HCT116 (cell line): ENCODE data around the gene MLEC. TPM values are rescaled to one million over a fixed set of nuclear protein-coding genes. Genes with fewer than 3 reads are reported as not detected.
A peak's percentile ranks its signal among the peaks of the same experiment; 100 is the strongest.

Source experiments
- ATAC-seq: fragments of 200-7000 bp; cut with Tn5 transposase; 2 replicates; pipeline ENCODE4 v1.9.1; 2020; ENCODE audit warnings: mild to moderate bottlenecking, moderate library complexity
- BruUV-seq: library from RNA; stranded (reverse); fragments of 400-500 nt; replicated peaks from 2 replicates; lab custom pipeline; 2021; lab: Mats Ljungman, UMichigan
- CTCF ChIA-PET: fragments of 300-600 bp; sonication (Branson Sonifier 250); formaldehyde crosslinking; loops from one replicate; lab custom pipeline; 2021; ENCODE audit warnings: antibody characterized with exemption; lab: Charles Lee
- POLR2A ChIA-PET: fragments of 300-600, 350-600 bp; sonication (Branson Sonifier 250); formaldehyde crosslinking; loops from one replicate; lab custom pipeline; 2021; ENCODE audit warnings: antibody characterized with exemption; lab: Charles Lee
- RAD21 ChIA-PET, 2 experiments: fragments of 300-600 bp; sonication (Branson Sonifier 250); formaldehyde crosslinking; loops; one replicate each; lab custom pipeline; 2023; ENCODE audit warnings: low total read pairs in 2 of 2; ENCODE audit not compliant: uncharacterized antibody in 2 of 2, unreplicated experiment in 2 of 2, low non-redundant PET in 1 of 2; lab: Charles Lee
- DNase-seq: peaks from one replicate; pipeline ENCODE4 v3.0.0-alpha.2; 2010; ENCODE audit warnings: low read depth, low spot score
- H2AFZ ChIP-seq: fragments of 200-600 bp; shearing (Covaris generic), sonication (generic); 2 replicates; pipeline ENCODE4 v1.6.1; 2017; ENCODE audit warnings: low read depth, mixed run types, mixed read lengths, antibody characterized with exemption, low read length; ENCODE audit not compliant: poor library complexity, severe bottlenecking
- H3K27ac ChIP-seq: 2 replicates; pipeline ENCODE4 v1.5.1; 2012; ENCODE audit warnings: low read depth, low read length
- H3K27me3 ChIP-seq: fragments of 200-600 bp; sonication (generic); 2 replicates; pipeline ENCODE4 v1.6.1; 2016; ENCODE audit warnings: mixed run types, low read length, mixed read lengths; ENCODE audit not compliant: insufficient read depth
- H3K36me3 ChIP-seq, 2 experiments: fragments of 200-500 bp in 1 of 2; fragments of 200-600 bp in 1 of 2; sonication (Bioruptor generic) in 1 of 2; sonication (generic) in 1 of 2; 2 replicates each; pipeline versions ENCODE4 v1.5.1 to v1.6.1; 2014 to 2016; ENCODE audit warnings: low read length in 2 of 2, inconsistent platforms in 1 of 2, mixed read lengths in 1 of 2, mixed run types in 1 of 2; ENCODE audit not compliant: insufficient read depth in 2 of 2, control insufficient read depth in 1 of 2
- H3K4me1 ChIP-seq, 2 experiments: fragments of 200-600 bp in 1 of 2; sonication (generic) in 1 of 2; 2 replicates each; pipeline versions ENCODE4 v1.5.1 to v1.6.1; 2012 to 2017; ENCODE audit warnings: low read length in 2 of 2, inconsistent platforms in 1 of 2, mild to moderate bottlenecking in 1 of 2, mixed read lengths in 1 of 2, mixed run types in 1 of 2, moderate library complexity in 1 of 2; ENCODE audit not compliant: insufficient read depth in 2 of 2, control insufficient read depth in 1 of 2
- H3K4me2 ChIP-seq: fragments of 200-600 bp; sonication (generic); 2 replicates; pipeline ENCODE4 v1.6.1; 2017; ENCODE audit warnings: mixed run types, low read length, mixed read lengths
- H3K4me3 ChIP-seq, 2 experiments: fragments of 200-600 bp in 1 of 2; sonication (generic) in 1 of 2; replicated peaks in 1 of 2; 2 replicates each; pipeline ENCODE4 v1.5.1; 2011 to 2016; ENCODE audit warnings: low read length in 2 of 2, control low read depth in 1 of 2, low read depth in 1 of 2, mild to moderate bottlenecking in 1 of 2, mixed read lengths in 1 of 2, mixed run types in 1 of 2
- H3K79me2 ChIP-seq: fragments of 200-600 bp; sonication (generic); 2 replicates; pipeline ENCODE4 v1.6.1; 2017; ENCODE audit warnings: mild to moderate bottlenecking, mixed run types, low read length, moderate library complexity, mixed read lengths; ENCODE audit not compliant: insufficient read depth
- H3K9ac ChIP-seq: fragments of 200-600 bp; sonication (generic); 2 replicates; pipeline ENCODE4 v1.6.1; 2016; ENCODE audit warnings: low read length, mixed read lengths
- H3K9me2 ChIP-seq: fragments of 200-600 bp; sonication (generic), shearing (Covaris generic); 2 replicates; pipeline ENCODE4 v1.6.1; 2017; ENCODE audit warnings: mixed run types, mild to moderate bottlenecking, moderate library complexity; ENCODE audit not compliant: insufficient read depth
- H3K9me3 ChIP-seq, 2 experiments: fragments of 200-500 bp in 1 of 2; fragments of 200-600 bp in 1 of 2; sonication (Bioruptor generic) in 1 of 2; sonication (generic) in 1 of 2; 2 replicates each; pipeline ENCODE4 v1.6.1; 2014 to 2017; ENCODE audit warnings: low read length in 2 of 2, mixed read lengths in 2 of 2, inconsistent platforms in 1 of 2, low read depth in 1 of 2, mild to moderate bottlenecking in 1 of 2, mixed run types in 1 of 2, moderate library complexity in 1 of 2; ENCODE audit not compliant: control insufficient read depth in 1 of 2, insufficient read depth in 1 of 2
- H4K20me1 ChIP-seq: fragments of 200-600 bp; sonication (generic), shearing (Covaris generic); 2 replicates; pipeline ENCODE4 v1.6.1; 2017; ENCODE audit warnings: mixed run types, mild to moderate bottlenecking, moderate library complexity; ENCODE audit not compliant: insufficient read depth
- CEBPB ChIP-seq: IDR thresholded peaks from 2 replicates; pipeline ENCODE4 v1.6.1; 2012; ENCODE audit warnings: low read depth
- ELF1 ChIP-seq: IDR thresholded peaks from 2 replicates; pipeline ENCODE4 v1.6.1; 2012; ENCODE audit warnings: low read depth, borderline replicate concordance
- MAX ChIP-seq: IDR thresholded peaks from 2 replicates; pipeline ENCODE4 v1.6.1; 2012
- POLR2AphosphoS5 ChIP-seq: IDR thresholded peaks from 2 replicates; pipeline ENCODE4 v1.6.1; 2011; ENCODE audit warnings: mild to moderate bottlenecking, low read depth, low read length, moderate library complexity
- RAD21 ChIP-seq: IDR thresholded peaks from 2 replicates; pipeline ENCODE4 v1.6.1; 2012; ENCODE audit warnings: low read depth, mild to moderate bottlenecking
- REST ChIP-seq: IDR thresholded peaks from 2 replicates; pipeline ENCODE4 v1.6.1; 2012; ENCODE audit warnings: low read depth
- TCF7L2 ChIP-seq: IDR thresholded peaks from 2 replicates; pipeline ENCODE4 v1.7.0; 2011; ENCODE audit warnings: borderline replicate concordance, inconsistent platforms; ENCODE audit not compliant: insufficient read depth, insufficient read length; ENCODE audit errors: extremely low read depth
- YY1 ChIP-seq: IDR thresholded peaks from 2 replicates; pipeline ENCODE4 v1.6.1; 2011; ENCODE audit warnings: low read length, low read depth, moderate library complexity, mild to moderate bottlenecking; ENCODE audit not compliant: insufficient replicate concordance; ENCODE audit errors: extremely low read depth
- ZNF274 ChIP-seq: fragments of 200-500 bp; sonication (Bioruptor generic); IDR thresholded peaks from 2 replicates; pipeline ENCODE4 v1.6.1; 2014; ENCODE audit warnings: mild to moderate bottlenecking, low read depth, low read length, inconsistent platforms
- intact Hi-C: fragments of 100-400 bp; cut with micrococcal nuclease; formaldehyde crosslinking; loops from 2 replicates; pipeline ENCODE4 v1.10.0; 2022
- total RNA-seq: library from RNA; stranded (reverse); gene quantifications from one replicate; pipeline ENCODE4 v1.2.1, GENCODE V29; 2021; ENCODE audit not compliant: unreplicated experiment
- TF ChIP-seq, protein P1 (sequence below), 3 experiments: fragments of 200-600 bp in 1 of 3; sonication (generic) in 1 of 3; IDR thresholded peaks in 2 of 3; conservative IDR thresholded peaks in 1 of 3; 2 replicates each; pipeline ENCODE4 v1.5.1; 2012 to 2017; ENCODE audit warnings: low read depth in 2 of 3, low read length in 2 of 3, antibody characterized with exemption in 1 of 3, borderline replicate concordance in 1 of 3, control low read depth in 1 of 3, mild to moderate bottlenecking in 1 of 3, mixed read lengths in 1 of 3, mixed run types in 1 of 3, moderate library complexity in 1 of 3; ENCODE audit not compliant: insufficient read depth in 1 of 3

Gene MLEC
- total RNA-seq, 1 experiment from 2014 or later: 152 TPM

- CTCF ChIA-PET: no interaction called here
- intact Hi-C loops: loop anchor here (2.0 kb wide), 1 partner anchor 220 kb away; no protein-coding TSS in a partner anchor
Measured at GRCh38 chr12:120750806-120751205, 63.9 kb downstream of the MLEC start.

GRCh38 chr12:120751389-120751788 is 64.4 kb downstream of the MLEC start:
- no peaks in the 10 kb centered on the region for H3K79me2 ChIP-seq
- H4K20me1 ChIP-seq: no peaks in the 10 kb centered on the region
- no peak overlapping the region for H3K27ac ChIP-seq
- ATAC-seq (peak; percentile 49), DNase-seq (no peak)
- intact Hi-C loops: loop anchor here (2.0 kb wide), 1 partner anchor 219 kb away; no protein-coding TSS in a partner anchor
- ChIA-PET CTCF (no interaction called here), RAD21 (interaction anchor here in 1 of 2 experiments (1.3 kb wide), 1 partner anchor 220 kb away, joined by 4 read pairs; no protein-coding TSS in a partner anchor), POLR2A (no interaction called here)
- H2AFZ ChIP-seq: no peak overlapping the region
- no peaks in the 10 kb centered on the region for H3K9me2 ChIP-seq
- peak overlapping the region; percentile 14; the same call in 1 of the 2 replicates for H3K4me2 ChIP-seq
- H3K9ac ChIP-seq: no peak overlapping the region
- no peaks in the 10 kb centered on the region for H3K9me3 ChIP-seq
- H3K27me3 ChIP-seq: no peaks in the 10 kb centered on the region
- H3K36me3 ChIP-seq: no peaks in the 10 kb centered on the region
- BruUV-seq: no TSS peak
- peaks cover 3 to 11% of the 10 kb centered on the region in 2 experiments; a peak in 3 of 4 replicates for H3K4me1 ChIP-seq
- H3K4me3 ChIP-seq: no peak overlapping the region
- no peak for TF ChIP-seq POLR2AphosphoS5
- no peak for TF ChIP-seq MAX
- TF ChIP-seq CEBPB: no peak
- TF ChIP-seq ELF1: no peak
- no peak for TF ChIP-seq ZNF274
- no peak for TF ChIP-seq TCF7L2
- no peak for TF ChIP-seq RAD21
- no peak for TF ChIP-seq REST

More at GRCh38 chr12:120750806-120751205, 63.9 kb downstream of the MLEC start:
- H3K9ac ChIP-seq: no peak overlapping the region
- no peak overlapping the region for H3K27ac ChIP-seq
- H3K9me3 ChIP-seq: no peaks in the 10 kb centered on the region
- no peak overlapping the region for H2AFZ ChIP-seq
- ChIA-PET POLR2A (no interaction called here), RAD21 (interaction anchor here in 1 of 2 experiments (1.3 kb wide), 1 partner anchor 221 kb away, joined by 4 read pairs; no protein-coding TSS in a partner anchor)
- H3K79me2 ChIP-seq: no peaks in the 10 kb centered on the region
- no TSS peak for BruUV-seq
- H3K27me3 ChIP-seq: no peaks in the 10 kb centered on the region
- DNase-seq: no peak
- H3K4me2 ChIP-seq: no peak overlapping the region
- peak; percentile 32; the same call in 1 of the 2 replicates for ATAC-seq
- H3K4me1 ChIP-seq: peaks cover 3 to 11% of the 10 kb centered on the region in 2 experiments; a peak in 3 of 4 replicates
- TF ChIP-seq YY1 (no peak), RAD21 (peak; percentile 53)
- TF ChIP-seq, protein P1, sequence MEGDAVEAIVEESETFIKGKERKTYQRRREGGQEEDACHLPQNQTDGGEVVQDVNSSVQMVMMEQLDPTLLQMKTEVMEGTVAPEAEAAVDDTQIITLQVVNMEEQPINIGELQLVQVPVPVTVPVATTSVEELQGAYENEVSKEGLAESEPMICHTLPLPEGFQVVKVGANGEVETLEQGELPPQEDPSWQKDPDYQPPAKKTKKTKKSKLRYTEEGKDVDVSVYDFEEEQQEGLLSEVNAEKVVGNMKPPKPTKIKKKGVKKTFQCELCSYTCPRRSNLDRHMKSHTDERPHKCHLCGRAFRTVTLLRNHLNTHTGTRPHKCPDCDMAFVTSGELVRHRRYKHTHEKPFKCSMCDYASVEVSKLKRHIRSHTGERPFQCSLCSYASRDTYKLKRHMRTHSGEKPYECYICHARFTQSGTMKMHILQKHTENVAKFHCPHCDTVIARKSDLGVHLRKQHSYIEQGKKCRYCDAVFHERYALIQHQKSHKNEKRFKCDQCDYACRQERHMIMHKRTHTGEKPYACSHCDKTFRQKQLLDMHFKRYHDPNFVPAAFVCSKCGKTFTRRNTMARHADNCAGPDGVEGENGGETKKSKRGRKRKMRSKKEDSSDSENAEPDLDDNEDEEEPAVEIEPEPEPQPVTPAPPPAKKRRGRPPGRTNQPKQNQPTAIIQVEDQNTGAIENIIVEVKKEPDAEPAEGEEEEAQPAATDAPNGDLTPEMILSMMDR (IDR thresholded peaks at IDR 0.05 in 2 of 3, conservative IDR thresholded peaks at IDR 0.05 in 1 of 3; ENCODE audit: borderline replicate concordance in 1 of 3, insufficient read depth in 1 of 3, low read depth in 2 of 3, low read length in 2 of 3): peak; percentile 20 to 47 (median 26); a peak in 3 of 6 replicates
- TF ChIP-seq, all 23 proteins: peak for 2
- H3K9me2 ChIP-seq: no peaks in the 10 kb centered on the region
- no peaks in the 10 kb centered on the region for H3K36me3 ChIP-seq
- no peaks in the 10 kb centered on the region for H4K20me1 ChIP-seq
- no peak overlapping the region for H3K4me3 ChIP-seq
